Sigmoid colon (tissue), 7 donors: ENCODE measurements around the gene CYP27B1. TPM values are rescaled to one million over a fixed set of nuclear protein-coding genes. Genes with fewer than 3 reads are reported as not detected.

Experiments
- DNase-seq: peaks from one replicate; pipeline ENCODE4 v3.0.0-alpha.2; 2019
- H3K27ac ChIP-seq, 4 donors: fragments of 200-600 bp; sonication (generic); one replicate each; pipeline ENCODE4 v1.5.1; 2016 to 2019; ENCODE audit warnings: mild to moderate bottlenecking in 1 of 4
- H3K27me3 ChIP-seq, 3 donors: fragments of 200-600 bp; sonication (generic); one replicate each; pipeline ENCODE4 v1.5.1; 2019; ENCODE audit warnings: mild to moderate bottlenecking in 1 of 3
- H3K36me3 ChIP-seq, 4 donors: fragments of 200-600 bp; sonication (generic); one replicate each; pipeline ENCODE4 v1.5.1; 2016 to 2019
- H3K4me1 ChIP-seq, 4 donors: fragments of 200-600 bp; sonication (generic); one replicate each; pipeline ENCODE4 v1.5.1; 2017 to 2019
- H3K4me3 ChIP-seq, 4 donors: fragments of 200-600 bp; sonication (generic); one replicate each; pipeline ENCODE4 v1.5.1; 2017 to 2019; ENCODE audit warnings: mild to moderate bottlenecking in 2 of 4, moderate library complexity in 1 of 4
- H3K9me3 ChIP-seq, 4 donors: fragments of 200-600 bp in 3 of 4; sonication (generic) in 3 of 4; one replicate each; pipeline versions ENCODE4 v1.5.1 to v1.6.1; 2013 to 2019
- EP300 ChIP-seq, 4 donors: sonication (generic); formaldehyde crosslinking; IDR thresholded peaks; one replicate each; pipeline ENCODE4 v1.6.1; 2017; ENCODE audit warnings: antibody characterized with exemption in 4 of 4
- POLR2A ChIP-seq, 2 donors: fragments of 450-650 bp; IDR thresholded peaks; one replicate each; pipeline ENCODE4 v1.6.1; 2016; ENCODE audit warnings: antibody characterized with exemption in 2 of 2, mild to moderate bottlenecking in 2 of 2, moderate library complexity in 2 of 2
- POLR2AphosphoS5 ChIP-seq, 4 donors: sonication (generic); formaldehyde crosslinking; IDR thresholded peaks; one replicate each; pipeline ENCODE4 v1.6.1; 2017; ENCODE audit warnings: antibody characterized with exemption in 4 of 4
- WGBS, 2 donors: extraction: QIAGEN DNeasy Blood & Tissue Kit; methylation state at CpG; one replicate each; pipeline ENCODE4 v1.1.7; 2013; 5-methylcytosine and 5-hydroxymethylcytosine counted together
- intact Hi-C: fragments of 100-400 bp; cut with DNase I; formaldehyde crosslinking; loops from one replicate; pipeline ENCODE4 v1.15.1; 2023
- polyA plus RNA-seq, 3 donors: library from polyadenylated mRNA; stranded (reverse); fragments of 200-250 nt; gene quantifications; one replicate each; pipeline ENCODE4 v1.2.3, GENCODE V29; 2013
- total RNA-seq, 4 donors: library from RNA; depleted of rRNA; stranded (reverse); fragments of >200 nt; gene quantifications; one replicate each; pipeline ENCODE4 v1.1.0, GENCODE V29; 2016
- TF ChIP-seq, protein P1 (sequence below), 4 experiments: fragments of 450-650 bp in 3 of 4; fragments of 200-600 bp in 1 of 4; IDR thresholded peaks; one replicate each; pipeline ENCODE4 v1.5.1; 2016 to 2019; ENCODE audit warnings: antibody characterized with exemption in 4 of 4, mild to moderate bottlenecking in 3 of 4, moderate library complexity in 2 of 4
- donor health status: healthy with polysubstance abuse.
- donor health status: Bipolar disorder and iron deficiency.
- donor health status: healthy.

The CYP27B1 gene
- total and polyA plus RNA-seq, 7 donors = 0.28 to 2.0 (median 1.2) TPM; not detected in 4

DNA sequence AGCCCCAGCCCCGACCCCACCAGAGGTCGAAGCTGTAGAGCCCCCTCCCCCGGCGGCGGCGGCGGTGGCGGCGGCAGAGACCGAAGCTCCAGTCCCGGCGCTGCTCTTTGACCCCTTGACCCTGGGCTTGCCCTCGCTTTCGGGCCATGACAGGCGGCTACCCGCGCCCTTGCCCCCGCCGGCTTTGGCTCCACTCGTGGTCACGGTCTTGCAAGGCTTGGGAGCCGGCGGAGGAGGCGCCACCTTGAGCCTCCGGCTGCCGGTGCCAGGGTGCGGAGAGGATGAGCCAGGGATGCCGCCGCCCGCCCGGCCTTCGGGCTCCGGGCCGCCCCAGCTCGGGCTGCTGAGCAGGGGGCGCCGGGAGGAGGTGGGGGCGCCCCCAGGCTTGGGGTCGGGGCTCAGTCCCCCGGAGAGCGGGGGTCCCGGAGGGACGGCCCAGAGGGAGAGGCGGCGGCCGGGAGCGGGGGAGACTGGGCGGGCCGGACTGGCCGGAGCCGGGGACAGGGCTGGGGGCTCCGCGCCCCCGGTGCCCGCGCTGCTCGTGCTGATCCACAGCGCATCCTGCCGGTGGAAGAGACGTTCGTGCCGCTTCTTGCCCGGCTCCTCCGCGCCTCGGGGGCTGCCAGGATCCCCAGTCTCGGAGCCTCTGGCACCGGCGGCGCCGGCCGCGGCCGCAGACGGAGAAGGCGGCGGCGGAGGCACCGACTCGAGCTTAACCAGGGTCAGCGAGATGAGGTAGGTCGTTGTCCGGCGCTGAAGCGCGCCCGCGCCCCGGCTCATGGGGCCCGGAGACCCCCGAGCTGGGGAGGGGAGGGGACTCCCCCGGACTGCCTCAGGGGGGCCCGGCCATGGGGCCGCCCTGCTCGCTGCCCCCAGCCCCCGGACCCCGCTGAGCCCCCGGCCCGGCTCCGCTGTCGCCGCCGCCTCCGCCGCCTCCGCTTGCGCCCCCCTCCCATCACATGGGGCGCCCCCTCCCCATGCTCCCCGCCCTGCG lies 29.1 kb downstream of the CYP27B1 start:
- TF ChIP-seq POLR2A (IDR thresholded peaks at IDR 0.05) = no peak
- intact Hi-C loops = no loop called here
- 18 to 52% methylated on average over 110 of the region's 110 CpGs for WGBS, 2 donors
- Histone ChIP-seq H3K9me3 (no peaks in the 10 kb centered on the region), H3K4me3 (peak overlapping the region in 3 of 4 donors; percentile 20 to 43 (median 41)), H3K27ac (peak overlapping the region in 1 of 4 donors; percentile 38), H3K4me1 (peaks cover 0 to 39% (median 38%) of the 10 kb centered on the region in 4 donors), H3K36me3 (no peaks in the 10 kb centered on the region), H3K27me3 (peaks cover 52 to 85% (median 58%) of the 10 kb centered on the region in 3 donors)
- no peak for DNase-seq

DNA sequence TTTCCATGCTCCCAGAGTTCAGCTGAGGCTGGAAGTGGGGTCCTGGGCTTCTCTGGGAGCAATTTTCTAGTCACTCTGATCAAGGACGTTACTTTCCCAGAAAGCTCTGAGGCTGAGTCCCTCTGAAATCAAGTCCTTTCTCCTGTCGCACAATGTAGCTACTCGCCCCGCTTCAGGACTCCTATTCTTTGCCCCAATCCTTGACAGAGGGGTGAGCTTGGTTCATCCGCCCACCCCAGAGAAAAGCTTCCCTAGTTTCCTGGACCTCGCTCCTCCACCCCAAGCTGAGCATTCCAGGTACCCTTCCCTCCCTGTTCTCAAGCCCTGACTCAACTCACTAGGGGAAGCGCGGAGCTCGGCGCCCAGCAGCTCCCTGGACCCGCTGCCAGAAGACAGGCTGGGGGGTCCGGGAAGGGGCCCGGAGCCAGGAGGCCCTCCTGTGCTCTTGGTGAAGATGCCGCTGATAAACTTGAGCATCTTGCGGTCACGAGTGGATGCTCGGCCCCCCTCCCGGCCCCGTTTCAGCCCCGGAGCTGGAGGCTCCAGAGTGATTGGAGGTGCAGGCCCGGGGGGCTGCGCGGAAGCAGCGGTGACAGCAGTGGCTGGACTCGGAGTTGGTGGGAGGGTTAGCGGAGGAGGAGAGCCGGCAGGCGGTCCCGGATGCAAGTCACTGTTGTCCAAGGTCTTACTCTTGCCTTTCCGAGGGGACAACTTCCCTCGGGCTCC lies 30.0 kb downstream of the CYP27B1 start:
- no peak overlapping the region for H3K27ac ChIP-seq
- intact Hi-C loops = no loop called here
- no peaks in the 10 kb centered on the region for H3K36me3 ChIP-seq
- peaks cover 52 to 92% (median 61%) of the 10 kb centered on the region in 3 donors for H3K27me3 ChIP-seq
- H3K9me3 ChIP-seq = no peaks in the 10 kb centered on the region
- no peak for TF ChIP-seq POLR2AphosphoS5 (IDR thresholded peaks at IDR 0.05)
- TF ChIP-seq POLR2A (IDR thresholded peaks at IDR 0.05) = no peak
- TF ChIP-seq, protein P1, sequence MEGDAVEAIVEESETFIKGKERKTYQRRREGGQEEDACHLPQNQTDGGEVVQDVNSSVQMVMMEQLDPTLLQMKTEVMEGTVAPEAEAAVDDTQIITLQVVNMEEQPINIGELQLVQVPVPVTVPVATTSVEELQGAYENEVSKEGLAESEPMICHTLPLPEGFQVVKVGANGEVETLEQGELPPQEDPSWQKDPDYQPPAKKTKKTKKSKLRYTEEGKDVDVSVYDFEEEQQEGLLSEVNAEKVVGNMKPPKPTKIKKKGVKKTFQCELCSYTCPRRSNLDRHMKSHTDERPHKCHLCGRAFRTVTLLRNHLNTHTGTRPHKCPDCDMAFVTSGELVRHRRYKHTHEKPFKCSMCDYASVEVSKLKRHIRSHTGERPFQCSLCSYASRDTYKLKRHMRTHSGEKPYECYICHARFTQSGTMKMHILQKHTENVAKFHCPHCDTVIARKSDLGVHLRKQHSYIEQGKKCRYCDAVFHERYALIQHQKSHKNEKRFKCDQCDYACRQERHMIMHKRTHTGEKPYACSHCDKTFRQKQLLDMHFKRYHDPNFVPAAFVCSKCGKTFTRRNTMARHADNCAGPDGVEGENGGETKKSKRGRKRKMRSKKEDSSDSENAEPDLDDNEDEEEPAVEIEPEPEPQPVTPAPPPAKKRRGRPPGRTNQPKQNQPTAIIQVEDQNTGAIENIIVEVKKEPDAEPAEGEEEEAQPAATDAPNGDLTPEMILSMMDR (IDR thresholded peaks at IDR 0.05) = no peak
- DNase-seq = no peak
- peak overlapping the region in 3 of 4 donors; percentile 20 to 43 (median 41) for H3K4me3 ChIP-seq
- H3K4me1 ChIP-seq = peaks cover 0 to 39% (median 38%) of the 10 kb centered on the region in 4 donors
- WGBS, 2 donors = 19 to 61% methylated on average over 31 of the region's 31 CpGs

DNA sequence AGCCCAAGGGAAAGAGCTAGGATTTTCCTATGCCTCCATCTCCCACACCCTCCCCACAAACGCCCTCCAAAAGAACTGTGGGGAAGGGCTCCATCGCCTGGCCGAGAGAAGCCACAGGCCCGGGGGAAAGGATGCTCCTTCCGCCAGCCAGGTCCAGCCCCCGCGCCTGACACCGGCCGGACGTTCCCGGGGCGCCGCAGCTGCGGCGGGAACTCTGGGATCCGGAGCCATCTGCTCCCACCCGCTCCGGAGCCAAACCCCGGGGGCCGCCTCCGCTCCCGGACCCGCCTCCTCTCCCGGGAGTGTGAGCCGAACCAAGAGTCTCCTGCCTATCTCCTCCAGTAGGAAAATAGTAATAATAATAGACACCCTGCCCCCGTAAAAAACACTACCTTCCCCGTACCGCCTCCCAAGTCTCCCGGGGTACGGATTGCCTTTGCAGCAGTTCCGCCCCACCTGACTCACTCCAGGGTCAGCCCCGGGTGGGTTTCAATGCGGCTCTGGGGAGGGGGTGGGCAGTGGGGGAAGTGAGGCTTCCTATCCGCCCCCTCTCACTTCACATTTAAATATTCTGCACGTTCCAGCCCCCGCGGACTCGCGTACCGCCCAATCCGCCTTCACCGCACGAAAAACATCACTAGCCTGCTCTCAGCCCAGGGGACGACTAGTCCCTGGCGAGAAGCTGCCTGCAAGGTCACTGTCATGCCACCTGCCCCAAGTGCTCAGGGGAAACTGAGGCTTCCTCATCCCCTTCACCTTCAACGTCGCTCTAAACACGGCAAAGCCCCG lies 30.7 kb downstream of the CYP27B1 start:
- Histone ChIP-seq H3K27me3 (peaks cover 52 to 96% (median 64%) of the 10 kb centered on the region in 3 donors), H3K4me3 (no peak overlapping the region), H3K36me3 (no peaks in the 10 kb centered on the region), H3K9me3 (no peaks in the 10 kb centered on the region), H3K27ac (no peak overlapping the region), H3K4me1 (peaks cover 0 to 39% (median 38%) of the 10 kb centered on the region in 4 donors)
- TF ChIP-seq, protein P1 (IDR thresholded peaks at IDR 0.05) = no peak
- TF ChIP-seq POLR2AphosphoS5 (IDR thresholded peaks at IDR 0.05) (no peak), POLR2A (IDR thresholded peaks at IDR 0.05) (no peak), EP300 (IDR thresholded peaks at IDR 0.05) (no peak)
- no peak for DNase-seq
- intact Hi-C loops = no loop called here
- WGBS, 2 donors = 15 to 49% methylated on average over 49 of the region's 49 CpGs

DNA sequence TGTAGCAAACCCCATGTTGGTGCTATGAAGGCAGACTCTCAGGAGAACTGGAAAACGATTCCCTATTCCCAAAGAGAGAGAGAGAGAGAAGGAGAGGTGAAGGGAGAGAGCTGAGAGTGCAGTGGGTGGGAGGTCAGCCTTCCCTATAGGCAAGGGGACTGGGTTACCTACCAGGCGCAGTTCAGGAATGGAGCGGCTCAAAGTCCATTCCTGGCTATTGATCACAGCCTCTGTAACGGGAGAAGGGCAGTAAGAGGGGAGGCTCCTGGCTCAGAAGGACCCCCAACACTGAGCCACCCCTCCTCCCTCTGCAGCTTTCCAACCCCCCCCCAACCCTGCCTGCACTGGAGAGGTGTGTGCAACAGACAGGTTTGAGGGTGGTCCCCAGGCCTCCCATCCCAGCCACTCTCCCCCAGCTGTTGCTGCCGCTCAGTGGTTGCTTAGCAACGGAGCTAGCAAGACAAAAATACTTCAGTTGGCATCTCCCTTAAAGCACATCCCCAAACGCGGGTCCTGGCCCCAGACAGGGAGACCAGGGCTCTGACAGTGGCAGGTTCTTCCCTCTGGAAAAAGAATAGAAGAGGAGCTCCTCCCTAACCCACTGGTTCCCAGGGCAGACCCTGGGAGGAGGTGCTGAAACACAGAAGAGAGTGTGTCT lies 31.6 kb downstream of the CYP27B1 start:
- WGBS, 2 donors = 12 to 54% methylated on average over 8 of the region's 8 CpGs
- Histone ChIP-seq H3K4me1 (peaks cover 0 to 39% (median 38%) of the 10 kb centered on the region in 4 donors), H3K27ac (no peak overlapping the region), H3K4me3 (no peak overlapping the region), H3K9me3 (no peaks in the 10 kb centered on the region), H3K27me3 (peaks cover 52 to 93% (median 64%) of the 10 kb centered on the region in 3 donors), H3K36me3 (no peaks in the 10 kb centered on the region)
- TF ChIP-seq, protein P1 (IDR thresholded peaks at IDR 0.05) = no peak
- TF ChIP-seq EP300 (IDR thresholded peaks at IDR 0.05) = no peak
- TF ChIP-seq POLR2A (IDR thresholded peaks at IDR 0.05) = no peak
- no peak for TF ChIP-seq POLR2AphosphoS5 (IDR thresholded peaks at IDR 0.05)
- intact Hi-C loops = no loop called here
- no peak for DNase-seq
